ENCODE measurements around the gene PPARA.

The PPARA gene

DNA sequence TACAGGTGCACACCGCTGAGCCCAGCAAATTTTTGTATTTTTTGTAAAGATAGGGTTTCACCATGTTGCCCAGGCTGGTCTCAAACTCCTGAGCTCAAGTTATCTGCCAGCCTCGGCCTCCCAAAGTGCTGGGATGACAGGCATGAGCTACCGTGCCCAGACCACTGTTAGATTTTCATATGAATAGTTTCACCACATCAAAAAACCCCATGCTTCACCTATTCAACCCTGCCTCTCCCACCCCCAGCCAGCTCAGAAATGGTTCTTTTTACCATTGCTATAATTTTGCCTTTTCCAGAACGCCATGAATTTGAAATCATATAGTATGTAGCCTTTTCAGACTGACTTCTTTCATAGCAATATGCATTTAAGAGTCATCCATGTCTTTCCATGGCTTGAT lies 61.9 kb downstream of the PPARA start:
- DNase-seq (ENCODE audit: low read depth in 2 of 2): no peak

DNA sequence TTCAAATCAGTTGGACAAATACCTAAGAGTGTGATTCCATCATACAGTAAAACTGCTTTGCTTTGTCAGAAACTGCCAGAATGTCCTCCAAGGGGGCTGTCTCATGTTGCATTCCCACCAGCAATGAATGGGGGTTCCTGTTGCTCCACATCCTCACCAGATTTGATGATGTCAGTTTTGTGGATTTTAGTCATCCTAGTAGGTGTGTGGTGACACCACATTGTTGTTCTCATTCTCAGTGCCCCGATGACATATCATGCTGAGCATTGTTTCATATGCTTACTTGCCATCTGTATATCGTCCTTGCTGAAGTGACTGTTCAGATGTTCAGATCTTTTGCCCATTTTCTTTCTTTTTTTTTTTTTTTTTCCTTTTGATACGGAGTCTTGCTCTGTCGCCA lies 62.7 kb downstream of the PPARA start:
- no peak for DNase-seq (ENCODE audit: low read depth in 2 of 2)

DNA sequence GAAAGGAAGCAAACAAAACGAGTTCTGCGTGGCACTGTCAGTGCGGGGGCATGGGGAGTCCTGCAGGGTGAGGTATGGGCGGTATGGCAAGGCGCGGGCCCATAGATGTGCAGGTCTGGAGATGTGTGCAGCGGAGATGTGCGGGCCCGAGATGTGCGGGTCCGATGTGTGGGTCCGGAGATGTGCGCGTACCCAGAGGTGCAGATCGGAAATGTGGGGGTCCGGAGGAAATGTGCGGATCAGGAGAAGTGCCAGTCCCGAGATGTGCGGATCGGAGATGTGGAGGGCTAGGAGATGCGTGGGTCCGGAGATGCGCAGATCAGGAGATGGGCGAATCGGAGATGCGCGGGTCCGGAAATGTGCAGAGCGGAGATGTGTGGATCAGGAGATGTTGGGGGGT lies 63.8 kb downstream of the PPARA start:
- no peak for DNase-seq (ENCODE audit: low read depth in 2 of 2)

DNA sequence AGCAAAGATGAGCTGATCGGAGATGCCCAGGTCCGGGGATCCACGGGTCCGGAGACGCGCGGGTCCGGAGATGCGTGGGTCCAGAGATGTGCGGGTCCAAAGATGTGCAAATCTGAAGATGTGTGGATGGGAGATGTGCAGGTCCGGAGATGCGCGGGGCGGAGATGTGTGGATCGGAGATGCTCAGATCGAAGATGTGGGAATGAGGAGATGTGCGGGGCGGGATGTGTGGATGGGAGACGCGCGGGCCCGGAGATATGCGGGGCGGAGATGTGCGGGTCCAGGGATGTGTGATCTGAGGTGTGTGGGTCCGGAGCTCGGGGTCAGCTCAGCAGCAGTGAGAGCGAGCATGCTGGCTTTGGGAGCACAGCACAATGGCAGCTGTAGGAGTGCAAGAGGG lies 64.3 kb downstream of the PPARA start:
- no peak for DNase-seq (ENCODE audit: low read depth in 2 of 2)

DNA sequence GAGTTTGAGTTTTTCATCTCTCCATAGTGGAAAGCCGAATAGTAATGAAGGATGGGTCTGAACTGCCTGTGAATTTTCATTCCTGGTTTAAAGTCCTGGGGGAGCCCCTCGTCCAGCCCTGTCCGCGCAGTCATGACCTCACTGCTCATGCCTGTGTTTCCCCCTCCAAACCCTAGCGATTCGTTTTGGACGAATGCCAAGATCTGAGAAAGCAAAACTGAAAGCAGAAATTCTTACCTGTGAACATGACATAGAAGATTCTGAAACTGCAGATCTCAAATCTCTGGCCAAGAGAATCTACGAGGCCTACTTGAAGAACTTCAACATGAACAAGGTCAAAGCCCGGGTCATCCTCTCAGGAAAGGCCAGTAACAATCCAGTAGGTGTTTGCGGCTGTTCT lies 69.3 kb downstream of the PPARA start:
- no peak for DNase-seq (ENCODE audit: low read depth in 2 of 2)

DNA sequence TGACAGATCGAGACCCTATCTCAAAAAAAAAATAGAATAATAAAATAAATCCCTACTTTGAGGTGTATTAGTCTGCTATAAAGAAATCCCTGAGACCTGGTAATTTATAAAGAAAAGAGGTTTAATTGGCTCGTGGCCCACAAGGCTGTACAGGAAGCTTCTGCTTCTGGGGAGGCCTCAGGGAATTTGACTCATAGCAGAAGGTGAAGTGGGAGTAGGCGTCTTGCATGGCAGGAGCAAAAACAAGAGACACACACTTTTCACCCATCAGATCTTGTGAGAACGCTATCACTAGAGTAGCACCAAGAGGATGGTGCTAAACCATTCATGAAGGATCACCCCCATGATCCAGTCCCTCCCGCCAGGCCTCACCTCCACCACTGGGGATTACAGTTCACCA lies 70.6 kb downstream of the PPARA start:
- no peak for DNase-seq (ENCODE audit: low read depth in 2 of 2)

DNA sequence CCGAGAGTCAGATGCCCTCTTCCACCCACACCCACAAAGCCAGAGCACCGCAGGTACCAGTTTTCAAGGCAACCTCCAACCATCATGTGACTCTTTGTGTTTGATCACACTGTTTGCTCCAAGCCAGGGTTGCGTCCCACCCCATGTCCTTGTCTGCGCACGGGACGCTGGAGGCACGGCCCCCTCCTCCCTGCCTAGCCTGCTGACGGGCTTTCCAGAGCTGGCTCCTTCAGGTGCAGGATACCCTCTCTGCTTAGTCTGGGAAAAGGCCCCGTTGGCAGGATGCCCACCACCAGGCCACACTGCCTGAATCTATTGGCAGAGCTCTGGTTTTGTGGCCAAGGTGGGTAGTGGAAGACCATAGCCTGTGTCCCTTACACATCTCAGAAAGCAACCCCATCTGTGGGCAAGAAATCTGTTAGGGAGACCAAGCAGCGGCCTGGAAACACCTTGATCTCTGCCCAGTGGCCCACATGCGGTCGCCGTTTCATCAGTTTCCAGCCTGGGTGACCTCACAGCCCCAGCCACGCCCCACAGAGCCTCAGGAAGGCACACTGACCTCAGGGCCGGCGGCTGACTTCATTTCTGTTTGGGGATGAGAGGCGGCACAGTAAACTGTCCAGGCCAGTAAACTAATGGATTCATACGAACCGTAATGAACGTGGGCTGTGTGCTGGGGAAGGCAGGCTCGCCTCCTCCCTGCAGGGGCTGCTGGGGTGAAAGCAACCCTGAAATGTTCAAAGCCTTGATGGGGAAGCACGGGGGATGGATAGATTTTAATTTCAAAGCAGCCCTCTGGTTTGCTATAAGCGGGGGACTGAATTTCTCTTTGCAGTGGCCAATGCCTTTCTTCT lies 73.9 kb downstream of the PPARA start:
- DNase-seq (ENCODE audit: low read depth in 2 of 2): no peak

DNA sequence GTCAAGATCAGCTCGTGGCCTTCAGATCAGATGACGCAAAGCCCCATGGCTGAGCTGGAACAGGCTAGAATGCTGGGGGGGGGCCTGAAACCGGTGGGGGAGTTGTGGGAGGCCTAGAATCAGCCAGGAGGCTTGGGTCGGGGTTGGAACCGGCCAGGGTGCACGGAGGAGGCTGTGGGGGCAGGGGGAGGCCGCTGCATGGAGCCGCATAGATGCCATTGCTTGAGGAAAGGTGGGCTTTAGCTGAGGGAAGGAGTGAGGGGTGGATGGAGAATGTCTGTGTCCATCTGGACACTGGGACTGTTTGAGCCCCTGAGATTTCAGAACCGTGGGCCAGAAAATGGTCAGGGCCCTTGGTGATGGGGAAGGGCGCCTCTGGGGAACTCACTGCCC lies 74.6 kb downstream of the PPARA start:
- DNase-seq (ENCODE audit: low read depth in 2 of 2): no peak

DNA sequence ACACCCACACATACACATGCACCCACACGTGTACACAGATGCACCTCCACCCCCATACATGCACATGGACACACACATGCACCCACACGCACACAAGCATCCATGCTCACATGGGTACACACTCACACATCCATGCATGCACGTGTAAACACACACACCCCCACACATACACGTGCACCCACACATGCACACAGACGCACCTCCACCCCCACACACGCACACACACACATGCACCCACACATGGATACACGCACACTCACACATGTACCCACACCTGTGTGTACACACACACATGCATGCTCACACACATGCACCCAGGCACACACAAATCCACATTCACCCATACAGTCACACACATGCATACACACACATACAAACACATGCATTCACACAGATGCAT lies 75.3 kb downstream of the PPARA start:
- DNase-seq (ENCODE audit: low read depth in 2 of 2): no peak

DNA sequence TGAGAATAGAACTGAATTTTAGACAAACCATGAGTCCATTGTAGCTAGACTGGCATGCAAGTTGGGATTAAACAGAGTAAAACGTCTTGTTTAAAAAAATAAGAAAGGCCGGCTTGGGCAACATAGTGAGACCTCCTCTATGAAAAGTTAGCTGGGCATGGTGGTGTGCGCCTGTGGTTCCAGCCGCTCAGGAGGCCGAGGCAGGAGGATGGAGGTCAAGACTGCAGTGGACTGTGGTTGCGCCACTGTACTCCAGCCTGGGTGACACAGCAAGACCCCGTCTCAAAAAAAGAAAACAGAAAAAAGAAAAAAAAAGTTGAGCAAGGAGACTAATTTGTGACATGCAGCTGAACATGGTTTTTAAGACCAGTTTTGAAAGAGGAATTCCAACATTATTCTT lies 76.3 kb downstream of the PPARA start:
- DNase-seq (ENCODE audit: low read depth in 2 of 2): no peak

DNA sequence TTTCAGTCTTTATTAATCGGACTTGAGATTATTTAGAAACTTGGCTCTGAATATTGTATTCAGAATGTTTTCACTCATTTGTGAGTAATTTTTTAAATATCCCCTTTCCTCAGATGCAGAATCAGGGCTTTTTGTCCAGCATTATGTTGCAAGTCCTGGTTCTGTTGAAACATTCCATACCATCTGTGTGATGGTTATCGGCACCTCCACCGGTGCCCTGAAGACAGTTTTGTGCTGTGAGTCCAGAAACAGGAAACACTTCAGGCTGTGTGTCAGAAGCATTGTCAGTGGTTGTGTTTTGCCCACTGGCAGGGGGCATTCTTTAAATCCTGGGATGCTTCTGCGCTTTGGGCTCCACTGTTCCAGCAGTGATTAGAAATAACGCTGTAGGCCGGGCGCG lies 79.4 kb downstream of the PPARA start:
- no peak for DNase-seq (ENCODE audit: low read depth in 2 of 2)

DNA sequence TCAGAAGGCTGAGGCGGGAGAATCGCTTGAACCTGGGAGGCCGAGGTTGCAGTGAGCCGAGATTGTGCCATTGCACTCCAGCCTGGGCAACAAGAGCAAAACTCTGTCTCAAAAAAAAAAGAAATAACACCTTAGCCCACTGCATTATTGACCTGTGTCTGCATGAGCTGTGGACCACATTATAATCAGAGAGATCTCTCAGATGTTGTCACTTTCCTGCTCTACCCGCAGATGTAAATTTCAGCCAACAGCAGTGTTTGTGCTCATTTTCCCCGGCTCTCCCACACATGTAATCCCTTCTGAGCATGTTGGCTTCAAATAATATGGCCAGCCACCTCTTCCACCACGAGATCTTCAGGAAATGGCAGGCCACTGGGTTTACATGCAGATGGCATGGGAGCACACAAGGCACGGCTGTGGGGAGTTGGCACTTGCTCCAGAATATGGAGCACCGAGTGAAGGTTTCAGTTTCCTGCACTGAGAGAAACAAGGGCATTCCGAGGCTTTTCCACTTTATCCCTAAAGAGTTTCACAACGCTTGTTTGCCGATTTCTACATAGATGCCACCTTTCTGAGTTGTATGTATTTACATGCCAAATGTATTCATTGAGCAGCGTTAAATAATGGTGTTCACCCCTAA lies 80.1 kb downstream of the PPARA start:
- DNase-seq (ENCODE audit: low read depth in 2 of 2): no peak

DNA sequence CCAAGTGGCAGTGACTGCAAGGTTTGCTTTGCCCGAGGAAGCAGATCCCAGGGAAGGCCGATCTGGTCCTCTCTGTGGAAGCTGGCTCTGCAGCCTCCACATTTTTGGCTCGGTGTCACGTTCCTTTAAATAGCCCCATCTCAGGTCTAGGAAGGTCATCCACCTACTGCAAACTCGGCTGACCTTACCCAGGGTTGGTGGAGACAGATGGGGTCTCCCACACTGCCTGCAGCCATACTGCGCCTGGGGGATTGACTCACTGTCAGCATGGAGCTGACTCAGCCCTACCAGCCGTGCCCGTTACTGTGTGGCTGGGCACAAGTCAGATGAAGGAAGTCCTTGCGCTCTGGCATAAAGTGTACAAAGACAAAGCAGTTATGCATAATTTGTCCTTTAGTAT lies 82.9 kb downstream of the PPARA start:
- DNase-seq (ENCODE audit: low read depth in 2 of 2): no peak

DNA sequence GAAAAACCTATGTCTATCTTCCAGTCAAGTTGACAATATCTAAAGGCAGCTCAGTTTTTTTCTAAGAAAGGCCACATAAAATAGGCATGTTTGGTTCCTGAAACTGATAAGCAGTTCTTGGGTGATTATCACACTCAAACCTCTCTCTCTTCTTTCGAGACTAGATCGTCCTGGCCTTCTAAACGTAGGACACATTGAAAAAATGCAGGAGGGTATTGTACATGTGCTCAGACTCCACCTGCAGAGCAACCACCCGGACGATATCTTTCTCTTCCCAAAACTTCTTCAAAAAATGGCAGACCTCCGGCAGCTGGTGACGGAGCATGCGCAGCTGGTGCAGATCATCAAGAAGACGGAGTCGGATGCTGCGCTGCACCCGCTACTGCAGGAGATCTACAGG lies 84.6 kb downstream of the PPARA start:
- DNase-seq (ENCODE audit: low read depth in 2 of 2): no peak

DNA sequence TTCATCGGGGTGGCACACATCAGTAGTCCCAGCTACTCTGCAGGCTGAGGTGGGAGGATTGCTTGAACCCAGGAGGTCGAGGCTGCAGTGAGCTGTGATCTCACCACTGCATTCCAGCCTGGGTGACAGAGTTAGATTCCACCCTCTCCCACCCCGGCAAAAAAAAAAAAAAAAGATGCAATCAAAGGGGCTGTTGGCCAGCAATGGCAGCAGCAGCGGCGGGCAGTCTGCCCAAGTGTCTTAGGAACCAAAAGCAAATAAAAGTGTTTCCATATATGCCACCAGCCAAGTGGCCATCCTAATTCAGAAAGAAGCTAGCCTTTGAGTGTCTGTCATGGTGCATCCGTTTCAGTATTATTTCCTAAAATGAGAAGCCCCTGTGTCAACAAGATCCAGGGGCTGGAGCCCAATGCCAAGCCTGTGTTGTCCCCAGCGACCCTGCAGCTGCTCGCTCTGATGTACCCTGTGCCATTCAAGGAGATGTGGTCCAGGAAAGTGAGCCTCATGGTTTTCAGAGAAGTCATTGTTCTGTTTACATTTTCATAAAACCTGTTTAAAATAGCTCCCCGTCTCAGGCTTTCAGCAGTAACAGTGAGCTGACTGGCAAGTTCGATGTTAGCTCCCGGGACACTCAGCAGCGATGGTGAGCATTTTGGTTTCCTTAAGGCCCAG lies 87.3 kb downstream of the PPARA start:
- no peak for DNase-seq (ENCODE audit: low read depth in 2 of 2)

DNA sequence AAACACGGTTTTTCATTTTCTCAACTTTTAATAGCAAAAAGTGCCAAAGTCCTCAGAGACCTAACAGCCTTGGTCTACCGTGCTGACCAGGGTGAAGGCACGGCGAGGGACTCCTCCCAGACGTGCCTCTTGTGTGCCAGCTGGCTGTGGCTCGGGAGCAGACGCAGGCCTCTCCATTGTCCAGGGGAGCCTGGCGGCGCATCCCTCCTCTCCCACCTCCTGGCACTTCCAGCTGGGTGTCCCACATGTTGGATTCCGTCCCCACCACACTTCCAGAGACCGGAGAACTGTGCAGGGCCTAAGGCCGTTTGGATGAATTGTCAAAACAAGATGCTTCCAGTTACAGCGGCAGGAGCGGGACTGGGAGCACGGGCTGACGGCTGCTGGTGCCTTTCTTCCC lies 88.2 kb downstream of the PPARA start:
- DNase-seq (ENCODE audit: low read depth in 2 of 2): no peak

DNA sequence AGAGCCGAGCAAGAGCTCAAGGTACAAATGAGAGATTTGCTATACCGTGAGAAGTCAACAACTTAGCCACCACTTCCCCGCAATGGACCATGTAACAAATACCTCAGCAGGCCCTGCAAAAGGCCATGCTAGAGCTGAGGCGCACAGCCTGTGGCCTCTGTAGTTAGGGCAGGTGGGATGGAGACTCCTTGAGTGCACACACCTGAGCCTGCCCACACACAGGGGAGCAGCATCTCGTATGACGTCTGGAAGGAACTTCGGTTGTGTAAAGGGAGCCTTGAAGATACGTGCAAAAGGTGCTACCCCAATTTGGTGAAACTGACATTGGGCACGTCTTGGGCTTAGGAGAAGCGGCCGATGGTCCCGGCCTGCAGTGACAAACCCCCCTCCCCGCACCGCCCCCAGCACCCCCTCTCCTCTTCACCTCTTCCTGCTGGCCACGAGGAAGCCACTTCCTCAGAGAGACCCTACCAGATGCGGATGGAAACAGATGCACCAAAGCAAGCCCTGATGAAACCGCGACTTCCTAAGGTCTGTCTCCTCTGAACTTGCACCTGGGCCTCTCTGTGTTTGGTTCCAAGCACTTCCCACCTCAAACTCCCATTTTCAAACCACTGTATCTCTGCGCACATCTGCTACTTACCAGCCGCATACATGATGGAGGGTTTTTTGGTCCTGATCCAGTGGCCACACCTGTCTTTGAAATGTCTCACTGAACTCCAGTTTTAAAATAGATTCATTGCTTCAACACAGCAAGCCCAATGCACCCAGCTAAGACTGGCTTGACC lies 89.1 kb downstream of the PPARA start:
- DNase-seq (ENCODE audit: low read depth in 2 of 2): no peak

DNA sequence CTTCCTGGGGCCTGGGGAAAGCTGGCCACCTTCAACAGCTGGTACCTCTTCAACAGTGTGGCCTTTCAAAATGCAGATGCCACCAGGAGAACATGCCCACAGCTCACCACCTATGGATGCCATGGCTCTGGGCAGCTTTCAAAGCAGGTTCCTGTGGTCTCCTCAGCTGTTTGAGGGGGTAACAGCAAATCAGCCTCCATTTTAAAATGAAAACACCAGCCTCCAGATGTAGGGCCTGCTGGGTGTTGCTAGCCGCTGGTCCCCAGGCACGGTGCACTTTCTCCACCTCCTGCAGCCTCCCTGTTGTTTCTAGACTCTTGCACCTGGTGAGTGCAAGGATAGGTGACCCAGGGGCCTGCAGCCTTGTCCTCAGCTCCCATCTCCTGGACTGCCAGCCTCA lies 89.7 kb downstream of the PPARA start:
- no peak for DNase-seq (ENCODE audit: low read depth in 2 of 2)

DNA sequence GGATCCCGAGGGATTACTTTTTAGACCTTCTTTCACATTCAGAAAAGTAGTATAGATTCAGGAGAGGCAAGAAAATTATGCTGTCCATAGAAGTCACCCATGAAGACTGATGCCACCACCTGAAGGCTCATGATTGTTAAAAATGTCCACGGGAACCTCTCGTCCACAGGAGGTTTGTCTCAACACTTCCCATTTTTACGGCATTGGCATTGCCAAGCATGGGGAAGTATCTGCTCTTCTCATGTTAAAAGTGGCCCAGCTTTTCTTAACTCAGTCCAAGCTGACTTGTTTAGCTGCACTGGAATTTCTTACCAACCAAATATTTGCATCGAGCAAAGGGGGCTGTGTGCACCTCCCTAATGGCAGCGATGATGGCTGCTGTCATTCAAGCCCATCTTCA lies 90.2 kb downstream of the PPARA start:
- no peak for DNase-seq (ENCODE audit: low read depth in 2 of 2)

DNA sequence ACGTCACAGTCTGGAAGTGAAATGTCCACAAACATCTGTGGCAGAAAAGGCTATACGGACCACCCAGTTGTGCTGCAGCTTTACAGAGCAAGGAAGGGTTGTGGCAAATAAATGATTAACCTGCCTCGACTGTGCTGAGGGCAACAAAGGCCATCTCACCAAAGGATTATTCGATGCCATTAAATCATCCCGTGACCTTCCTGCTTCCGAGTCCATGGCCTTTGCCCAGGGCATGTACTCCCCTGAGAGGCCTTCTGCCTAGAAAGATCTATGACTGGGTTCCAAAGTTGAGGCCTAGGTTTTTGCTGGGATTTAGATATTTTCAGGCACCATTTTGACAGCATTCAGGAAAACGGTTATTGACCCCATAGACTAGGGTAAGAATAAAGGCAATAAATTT lies 90.6 kb downstream of the PPARA start:
- DNase-seq (ENCODE audit: low read depth in 2 of 2): no peak

DNA sequence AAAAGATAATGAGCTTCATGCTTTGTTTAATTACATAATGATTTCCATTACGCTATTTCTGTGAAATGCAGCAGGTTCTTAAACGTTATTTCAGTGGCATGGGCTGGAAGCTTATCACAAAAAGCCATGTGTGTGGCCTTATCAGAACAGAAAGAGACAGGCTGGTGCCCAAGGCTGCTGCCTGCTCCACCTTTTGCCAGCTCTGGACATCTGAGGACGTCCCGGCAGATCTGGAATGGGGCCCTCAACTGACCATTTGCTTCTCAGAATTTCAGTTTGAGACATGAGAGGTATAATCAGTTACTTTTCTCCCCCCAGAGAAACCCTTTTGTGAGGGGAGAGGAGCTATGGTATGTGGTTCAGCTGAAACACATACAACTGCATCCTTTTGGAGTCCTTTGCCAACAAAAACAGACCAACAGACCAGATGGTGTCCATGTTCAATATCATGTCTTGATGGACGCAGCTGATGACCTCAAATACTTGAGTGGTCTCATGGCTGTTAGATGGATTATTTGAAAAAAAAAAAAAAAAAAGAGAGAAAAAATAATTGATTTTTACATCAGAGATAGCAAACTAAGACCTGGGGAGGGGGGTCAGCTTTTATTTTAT lies 91.2 kb downstream of the PPARA start:
- DNase-seq (ENCODE audit: low read depth in 2 of 2): no peak

DNA sequence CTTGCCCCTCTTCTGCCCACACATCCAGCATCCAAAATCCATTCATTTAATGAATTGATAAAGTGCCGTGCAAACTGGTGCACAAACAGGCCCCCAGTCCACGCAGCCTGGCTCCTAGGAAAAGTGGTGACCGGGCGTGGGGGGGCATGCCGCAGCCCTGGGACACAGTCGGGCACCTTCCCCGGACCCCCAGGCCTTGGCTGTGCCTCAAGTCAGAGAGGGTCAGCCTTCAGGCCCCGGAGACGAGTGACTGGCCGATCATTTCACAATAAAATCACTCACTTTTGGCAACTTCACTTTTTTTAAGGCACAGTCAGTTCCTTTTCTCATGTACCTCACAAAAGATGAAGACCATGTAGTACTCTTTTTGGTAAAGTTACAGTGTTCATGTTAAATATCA lies 91.8 kb downstream of the PPARA start:
- no peak for DNase-seq (ENCODE audit: low read depth in 2 of 2)
